Neural progenitor cell (in vitro differentiated cells): ENCODE results near the gene SLC46A1. TPM values are rescaled to one million over a fixed set of nuclear protein-coding genes. Genes with fewer than 3 reads are reported as not detected.

ENCODE experiments used
- DNase-seq: peaks from one replicate; pipeline ENCODE4 v3.0.0-alpha.2; 2016; ENCODE audit warnings: low spot score
- H2AFZ ChIP-seq: fragments of 200-600 bp; sonication (generic); replicated peaks from 2 replicates; pipeline ENCODE4 v1.6.1; 2016; ENCODE audit warnings: antibody characterized with exemption
- H3F3A ChIP-seq: fragments of 200-600 bp; sonication (generic); 2 replicates; pipeline ENCODE4 v1.6.1; 2016; ENCODE audit warnings: antibody characterized with exemption, low read depth
- H3K27ac ChIP-seq: fragments of 200-600 bp; sonication (generic); 2 replicates; pipeline ENCODE4 v1.5.1; 2016; ENCODE audit warnings: mild to moderate bottlenecking
- H3K27me3 ChIP-seq: fragments of 200-600 bp; sonication (generic); 2 replicates; pipeline ENCODE4 v1.6.1; 2016; ENCODE audit warnings: mild to moderate bottlenecking, moderate library complexity
- H3K36me3 ChIP-seq: fragments of 200-600 bp; sonication (generic); 2 replicates; pipeline ENCODE4 v1.5.1; 2016
- H3K4me1 ChIP-seq: fragments of 200-600 bp; sonication (generic); 2 replicates; pipeline ENCODE4 v1.6.1; 2016; ENCODE audit warnings: mixed run types
- H3K4me2 ChIP-seq: fragments of 200-600 bp; sonication (generic); 2 replicates; pipeline ENCODE4 v1.6.1; 2016
- H3K4me3 ChIP-seq: fragments of 200-600 bp; sonication (generic); 2 replicates; pipeline ENCODE4 v1.5.1; 2016
- H3K79me2 ChIP-seq: fragments of 200-600 bp; sonication (generic); 2 replicates; pipeline ENCODE4 v1.6.1; 2016; ENCODE audit warnings: low read depth
- H3K9ac ChIP-seq: fragments of 200-600 bp; sonication (generic); 2 replicates; pipeline ENCODE4 v1.6.1; 2016
- H3K9me3 ChIP-seq: fragments of 200-600 bp; sonication (generic); 2 replicates; pipeline ENCODE4 v1.5.1; 2016; ENCODE audit warnings: low read depth
- H4K20me1 ChIP-seq: fragments of 200-600 bp; sonication (generic); 2 replicates; pipeline ENCODE4 v1.6.1; 2016; ENCODE audit warnings: low read depth
- H3K27ac Mint-ChIP-seq: 3 replicates; pipeline ENCODE4 v1.8.0; 2021; ENCODE audit warnings: mixed read lengths
- H3K27me3 Mint-ChIP-seq: 2 replicates; pipeline ENCODE4 v1.8.0; 2022; ENCODE audit warnings: low read depth, mild to moderate bottlenecking, inconsistent platforms, moderate library complexity, mixed read lengths; ENCODE audit not compliant: insufficient read depth
- H3K36me3 Mint-ChIP-seq: 3 replicates; pipeline ENCODE4 v1.8.0; 2021; ENCODE audit warnings: mixed read lengths
- H3K4me1 Mint-ChIP-seq: 3 replicates; pipeline ENCODE4 v1.8.0; 2021; ENCODE audit warnings: mixed read lengths
- H3K4me3 Mint-ChIP-seq: 3 replicates; pipeline ENCODE4 v1.8.0; 2021; ENCODE audit warnings: mild to moderate bottlenecking, moderate library complexity, mixed read lengths
- H3K9me3 Mint-ChIP-seq: 3 replicates; pipeline ENCODE4 v1.8.0; 2020; ENCODE audit warnings: mixed read lengths
- EZH2 ChIP-seq: fragments of 200-600 bp; sonication (generic); IDR thresholded peaks from 2 replicates; pipeline ENCODE4 v1.6.1; 2017; ENCODE audit warnings: antibody characterized with exemption, mild to moderate bottlenecking, moderate library complexity
- EZH2phosphoT487 ChIP-seq: fragments of 200-600 bp; sonication (generic); IDR thresholded peaks from 2 replicates; pipeline ENCODE4 v1.6.1; 2017; ENCODE audit warnings: antibody characterized with exemption
- total RNA-seq: library from RNA; depleted of rRNA; stranded (reverse); fragments of >200 nt; gene quantifications from 2 replicates; pipeline ENCODE4 v1.2.3, GENCODE V29; 2015; ENCODE audit warnings: low replicate concordance
- TF ChIP-seq, protein P1 (sequence below): fragments of 200-600 bp; sonication (generic); IDR thresholded peaks from 2 replicates; pipeline ENCODE4 v1.5.1; 2017; ENCODE audit warnings: antibody characterized with exemption, mild to moderate bottlenecking

SLC46A1 gene
- total RNA-seq, 1 donor from 2014 or later: 2.4 TPM

DNA sequence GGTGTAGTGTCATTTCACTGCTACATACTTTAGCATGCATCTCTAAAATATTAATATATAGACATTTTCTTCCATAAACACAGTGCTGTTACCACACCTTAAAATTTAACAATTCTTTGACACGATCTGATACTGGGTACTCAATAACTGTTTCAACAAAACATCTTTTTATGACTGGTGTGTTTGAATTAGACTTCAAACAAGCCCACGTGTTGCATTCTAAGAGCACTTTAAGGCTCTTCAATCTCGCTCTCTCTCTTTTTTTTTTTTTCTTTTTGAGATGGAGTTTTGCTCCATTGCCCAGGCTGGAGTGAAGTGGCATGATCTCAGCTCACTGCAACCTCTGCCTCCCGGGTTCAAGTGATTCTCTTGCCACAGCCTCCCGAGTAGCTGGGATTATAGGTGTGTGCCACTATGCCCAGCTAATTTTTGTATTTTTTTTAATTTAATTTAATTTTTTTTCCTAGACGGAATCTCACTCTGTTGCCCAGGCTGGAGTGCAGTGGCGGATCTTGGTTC is 15.8 kb upstream of the SLC46A1 start:
- no peaks in the 10 kb centered on the region for H3K9me3 Mint-ChIP-seq

GRCh38 chr17:28416703-28417311 is 10.8 kb upstream of the SLC46A1 start:
- Mint-ChIP-seq H3K27me3 (peaks cover 18% of the 10 kb centered on the region), H3K36me3 (no peaks in the 10 kb centered on the region), H3K9me3 (no peaks in the 10 kb centered on the region), H3K4me1 (peaks cover 6% of the 10 kb centered on the region), H3K27ac (no peak overlapping the region), H3K4me3 (no peak overlapping the region)
- no peak overlapping the region for H3K4me2 ChIP-seq
- H2AFZ ChIP-seq: peak overlapping the region; percentile 69
- H3K9me3 ChIP-seq: no peaks in the 10 kb centered on the region
- no peaks in the 10 kb centered on the region for H4K20me1 ChIP-seq
- H3K4me3 ChIP-seq: no peak overlapping the region
- peak; percentile 82 for DNase-seq
- H3K9ac ChIP-seq: no peak overlapping the region
- no peaks in the 10 kb centered on the region for H3K79me2 ChIP-seq
- no peaks in the 10 kb centered on the region for H3K36me3 ChIP-seq
- no peaks in the 10 kb centered on the region for H3F3A ChIP-seq
- no peak overlapping the region for H3K27ac ChIP-seq
- peaks cover 65% of the 10 kb centered on the region for H3K27me3 ChIP-seq
- no peaks in the 10 kb centered on the region for H3K4me1 ChIP-seq
- TF ChIP-seq, protein P1, sequence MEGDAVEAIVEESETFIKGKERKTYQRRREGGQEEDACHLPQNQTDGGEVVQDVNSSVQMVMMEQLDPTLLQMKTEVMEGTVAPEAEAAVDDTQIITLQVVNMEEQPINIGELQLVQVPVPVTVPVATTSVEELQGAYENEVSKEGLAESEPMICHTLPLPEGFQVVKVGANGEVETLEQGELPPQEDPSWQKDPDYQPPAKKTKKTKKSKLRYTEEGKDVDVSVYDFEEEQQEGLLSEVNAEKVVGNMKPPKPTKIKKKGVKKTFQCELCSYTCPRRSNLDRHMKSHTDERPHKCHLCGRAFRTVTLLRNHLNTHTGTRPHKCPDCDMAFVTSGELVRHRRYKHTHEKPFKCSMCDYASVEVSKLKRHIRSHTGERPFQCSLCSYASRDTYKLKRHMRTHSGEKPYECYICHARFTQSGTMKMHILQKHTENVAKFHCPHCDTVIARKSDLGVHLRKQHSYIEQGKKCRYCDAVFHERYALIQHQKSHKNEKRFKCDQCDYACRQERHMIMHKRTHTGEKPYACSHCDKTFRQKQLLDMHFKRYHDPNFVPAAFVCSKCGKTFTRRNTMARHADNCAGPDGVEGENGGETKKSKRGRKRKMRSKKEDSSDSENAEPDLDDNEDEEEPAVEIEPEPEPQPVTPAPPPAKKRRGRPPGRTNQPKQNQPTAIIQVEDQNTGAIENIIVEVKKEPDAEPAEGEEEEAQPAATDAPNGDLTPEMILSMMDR: peak; percentile 81
- TF ChIP-seq EZH2phosphoT487: no peak

More for the DNA sequence above, 15.8 kb upstream of the SLC46A1 start:
- Mint-ChIP-seq H3K36me3 (no peaks in the 10 kb centered on the region), H3K27ac (no peak overlapping the region), H3K4me1 (peaks cover 10% of the 10 kb centered on the region), H3K4me3 (no peak overlapping the region), H3K27me3 (no peaks in the 10 kb centered on the region)
- H3K36me3 ChIP-seq: no peaks in the 10 kb centered on the region
- peaks cover 29% of the 10 kb centered on the region for H3K27me3 ChIP-seq
- H3K9me3 ChIP-seq: no peaks in the 10 kb centered on the region
- no peak overlapping the region for H3K27ac ChIP-seq
- no peak for DNase-seq
- TF ChIP-seq, protein P1: no peak
- TF ChIP-seq EZH2 (no peak), EZH2phosphoT487 (no peak)
- no peaks in the 10 kb centered on the region for H4K20me1 ChIP-seq
- no peak overlapping the region for H3K9ac ChIP-seq
- no peaks in the 10 kb centered on the region for H3K4me1 ChIP-seq
- H3K4me2 ChIP-seq: no peak overlapping the region
- H3K79me2 ChIP-seq: no peaks in the 10 kb centered on the region
- H2AFZ ChIP-seq: no peak overlapping the region
- no peak overlapping the region for H3K4me3 ChIP-seq
- H3F3A ChIP-seq: no peaks in the 10 kb centered on the region

DNA sequence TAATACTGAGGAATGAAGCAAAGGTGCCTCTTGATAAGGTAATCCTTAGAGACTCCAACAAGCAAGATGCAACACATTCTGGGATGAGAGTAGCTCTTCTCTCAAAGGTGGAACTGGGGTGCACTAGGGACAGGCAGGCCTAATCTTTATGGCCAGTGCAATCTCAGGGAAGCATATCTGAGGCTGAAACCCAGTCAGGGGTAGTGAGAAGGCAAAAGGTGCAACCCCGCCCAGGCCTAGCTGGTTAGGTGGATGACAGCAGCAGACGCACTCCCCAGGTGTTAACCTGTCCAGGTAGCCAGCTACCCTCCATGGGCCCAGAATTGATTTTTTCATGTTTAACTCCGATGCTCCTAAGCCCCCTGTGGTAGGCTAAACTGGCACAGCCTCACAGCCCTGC is 9.9 kb upstream of the SLC46A1 start:
- no peak overlapping the region for H3K9ac ChIP-seq
- no peak overlapping the region for H3K4me3 ChIP-seq
- peaks cover 65% of the 10 kb centered on the region for H3K27me3 ChIP-seq
- no peak overlapping the region for H3K27ac Mint-ChIP-seq
- peaks cover 6% of the 10 kb centered on the region for H3K4me1 Mint-ChIP-seq
- H3K36me3 Mint-ChIP-seq: no peaks in the 10 kb centered on the region
- no peaks in the 10 kb centered on the region for H3F3A ChIP-seq
- H2AFZ ChIP-seq: no peak overlapping the region
- H3K36me3 ChIP-seq: no peaks in the 10 kb centered on the region
- H3K27ac ChIP-seq: no peak overlapping the region
- peaks cover 18% of the 10 kb centered on the region for H3K27me3 Mint-ChIP-seq
- H3K4me1 ChIP-seq: no peaks in the 10 kb centered on the region
- H3K4me3 Mint-ChIP-seq: no peak overlapping the region
- no peaks in the 10 kb centered on the region for H3K9me3 ChIP-seq
- no peak for DNase-seq
- TF ChIP-seq, protein P1: no peak
- no peak for TF ChIP-seq EZH2phosphoT487
- TF ChIP-seq EZH2: no peak
- H3K79me2 ChIP-seq: no peaks in the 10 kb centered on the region
- H4K20me1 ChIP-seq: no peaks in the 10 kb centered on the region
- H3K9me3 Mint-ChIP-seq: no peaks in the 10 kb centered on the region
- H3K4me2 ChIP-seq: no peak overlapping the region
